HL-60 (cell line): Measurements from ENCODE around the gene CD1C.

ENCODE experiments used
- CTCF ChIP-seq: IDR thresholded peaks from one replicate; pipeline ENCODE4 v1.5.1; 2011; ENCODE audit warnings: low read length, control low read depth, inconsistent platforms; ENCODE audit not compliant: insufficient read depth
- GABPA ChIP-seq: IDR thresholded peaks from 2 replicates; pipeline ENCODE4 v1.6.1; 2012; ENCODE audit warnings: low read depth
- POLR2AphosphoS5 ChIP-seq: IDR thresholded peaks from 2 replicates; pipeline ENCODE4 v1.6.1; 2012; ENCODE audit warnings: low read depth
- SPI1 ChIP-seq: IDR thresholded peaks from 2 replicates; pipeline ENCODE4 v1.6.1; 2012; ENCODE audit warnings: low read depth, mild to moderate bottlenecking, borderline replicate concordance

GRCh38 chr1:158246650-158247049 is 43.1 kb upstream of the CD1C start:
- no peak for TF ChIP-seq POLR2AphosphoS5
- TF ChIP-seq CTCF, result no peak
- TF ChIP-seq SPI1, result no peak
- no peak for TF ChIP-seq GABPA
